MM.1S (cell line): ENCODE results near the gene PLD6.
"Not testable (repeated sequence)": the region's sequence is repeated elsewhere in the genome, so short reads cannot be mapped to it uniquely, and the experiment has no call there.

Experiments used
- DNase-seq: peaks from one replicate; pipeline ENCODE4 v3.0.0-alpha.2; 2015
- H2AFZ ChIP-seq: fragments of 300-600 bp; sonication (generic); 2 replicates; pipeline ENCODE4 v1.6.0; 2016; ENCODE audit warnings: antibody characterized with exemption, low read length
- H3F3A ChIP-seq: fragments of 300-600 bp; sonication (generic); 2 replicates; pipeline ENCODE4 v1.6.1; 2016; ENCODE audit warnings: mild to moderate bottlenecking, antibody characterized with exemption, low read length, moderate library complexity, mixed read lengths; ENCODE audit not compliant: insufficient read depth
- H3K27ac ChIP-seq: fragments of 300-600 bp; sonication (generic); 2 replicates; pipeline ENCODE4 v1.5.1; 2016; ENCODE audit warnings: mild to moderate bottlenecking, low read length
- H3K27me3 ChIP-seq: fragments of 300-600 bp; sonication (generic); replicated peaks from 2 replicates; pipeline ENCODE4 v1.6.0; 2016; ENCODE audit warnings: low read length; ENCODE audit not compliant: insufficient read depth
- H3K36me3 ChIP-seq: fragments of 300-600 bp; sonication (generic); replicated peaks from 2 replicates; pipeline ENCODE4 v1.6.1; 2016; ENCODE audit warnings: mild to moderate bottlenecking, low read length, mixed read lengths; ENCODE audit not compliant: insufficient read depth
- H3K4me1 ChIP-seq: fragments of 300-600 bp; sonication (generic); 2 replicates; pipeline ENCODE4 v1.6.1; 2016; ENCODE audit warnings: low read length, mixed read lengths
- H3K4me2 ChIP-seq: fragments of 300-600 bp; sonication (generic); 2 replicates; pipeline ENCODE4 v1.6.0; 2016; ENCODE audit warnings: low read depth, low read length
- H3K4me3 ChIP-seq: fragments of 300-600 bp; sonication (generic); 2 replicates; pipeline ENCODE4 v1.5.1; 2016; ENCODE audit warnings: low read length, mixed read lengths
- H3K79me2 ChIP-seq: fragments of 300-600 bp; sonication (generic); 2 replicates; pipeline ENCODE4 v1.6.1; 2016; ENCODE audit warnings: mixed run types, low read length, mixed read lengths
- H3K9ac ChIP-seq: fragments of 300-600 bp; sonication (generic); 2 replicates; pipeline ENCODE4 v1.6.1; 2016; ENCODE audit warnings: low read length, mixed read lengths
- H3K9me2 ChIP-seq: fragments of 300-600 bp; sonication (generic); replicated peaks from 2 replicates; pipeline ENCODE4 v1.6.1; 2016; ENCODE audit warnings: mild to moderate bottlenecking, low read length, mixed read lengths; ENCODE audit not compliant: insufficient read depth
- H3K9me3 ChIP-seq: fragments of 300-600 bp; sonication (generic); replicated peaks from 2 replicates; pipeline ENCODE4 v1.6.1; 2016; ENCODE audit warnings: mild to moderate bottlenecking, low read length, mixed read lengths; ENCODE audit not compliant: insufficient read depth
- H4K20me1 ChIP-seq: fragments of 300-600 bp; sonication (generic); 2 replicates; pipeline ENCODE4 v1.6.1; 2016; ENCODE audit warnings: mild to moderate bottlenecking, low read length, moderate library complexity, mixed read lengths; ENCODE audit not compliant: insufficient read depth
- CTCF ChIP-seq: fragments of 300-600 bp; sonication (generic); IDR thresholded peaks from 2 replicates; pipeline ENCODE4 v1.5.1; 2016; ENCODE audit warnings: antibody characterized with exemption, low read length, mixed read lengths
- EZH2 ChIP-seq: fragments of 300-600 bp; sonication (generic); optimal IDR thresholded peaks from 2 replicates; pipeline ENCODE3; 2017; ENCODE audit warnings: low read depth, mild to moderate bottlenecking, antibody characterized with exemption, low read length, mixed read lengths
- EZH2phosphoT487 ChIP-seq: fragments of 300-600 bp; sonication (generic); IDR thresholded peaks from 2 replicates; pipeline ENCODE4 v1.6.1; 2018; ENCODE audit warnings: antibody characterized with exemption, low read length

PLD6 gene

DNA sequence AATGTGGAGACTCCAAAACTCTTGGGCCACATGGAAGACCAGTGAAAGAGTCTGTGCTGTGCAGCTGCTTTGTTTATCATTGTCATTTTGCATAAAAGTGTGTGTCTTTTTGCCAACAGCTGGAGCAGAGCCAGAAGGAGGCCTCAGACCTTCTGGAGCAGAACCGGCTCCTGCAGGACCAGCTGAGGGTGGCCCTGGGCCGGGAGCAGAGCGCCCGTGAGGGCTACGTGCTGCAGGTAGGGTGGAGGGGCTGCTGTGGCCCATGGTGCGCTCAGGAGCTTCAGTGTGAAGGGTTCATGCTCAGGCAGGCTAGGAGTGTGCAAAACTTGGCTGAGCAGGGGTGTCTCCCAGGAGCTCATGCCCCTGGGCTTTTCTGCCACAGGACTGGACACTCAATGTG lies 45.0 kb downstream of the PLD6 start:
- Histone ChIP-seq H3K27ac (no peak overlapping the region), H3K4me2 (no peak overlapping the region), H3K9me3 (no peaks in the 10 kb centered on the region), H3K4me1 (no peaks in the 10 kb centered on the region), H3K9me2 (no peaks in the 10 kb centered on the region), H3K27me3 (no peaks in the 10 kb centered on the region), H3K36me3 (peaks cover 5% of the 10 kb centered on the region; the same call in 1 of the 2 replicates), H4K20me1 (no peaks in the 10 kb centered on the region), H3K9ac (no peak overlapping the region), H3F3A (no peaks in the 10 kb centered on the region), H2AFZ (no peak overlapping the region), H3K4me3 (no peak overlapping the region), H3K79me2 (no peaks in the 10 kb centered on the region)
- no peak for DNase-seq
- TF ChIP-seq EZH2phosphoT487: no peak
- no peak for TF ChIP-seq CTCF
- TF ChIP-seq EZH2: no peak

GRCh38 chr17:17159571-17159970 lies 46.6 kb downstream of the PLD6 start:
- H4K20me1 ChIP-seq: no peaks in the 10 kb centered on the region
- H3K9me3 ChIP-seq: no peaks in the 10 kb centered on the region
- TF ChIP-seq EZH2 (no peak), CTCF (no peak), EZH2phosphoT487 (no peak)
- peaks cover 5% of the 10 kb centered on the region; the same call in 1 of the 2 replicates for H3K36me3 ChIP-seq
- no peak overlapping the region for H2AFZ ChIP-seq
- H3K79me2 ChIP-seq: no peaks in the 10 kb centered on the region
- no peaks in the 10 kb centered on the region for H3K4me1 ChIP-seq
- H3K27ac ChIP-seq: no peak overlapping the region
- no peaks in the 10 kb centered on the region for H3K27me3 ChIP-seq
- H3K4me2 ChIP-seq: no peak overlapping the region
- H3F3A ChIP-seq: no peaks in the 10 kb centered on the region
- no peak for DNase-seq
- no peak overlapping the region for H3K4me3 ChIP-seq
- H3K9me2 ChIP-seq: no peaks in the 10 kb centered on the region
- no peak overlapping the region for H3K9ac ChIP-seq

- not testable (repeated sequence) for H3K36me3 ChIP-seq, H3K4me1 ChIP-seq, H3F3A ChIP-seq, H3K27me3 ChIP-seq, H4K20me1 ChIP-seq, H3K9me3 ChIP-seq, H3K79me2 ChIP-seq, H3K27ac ChIP-seq, H3K4me2 ChIP-seq, H2AFZ ChIP-seq, H3K9me2 ChIP-seq, H3K4me3 ChIP-seq, H3K9ac ChIP-seq, DNase-seq
Measured at GRCh38 chr17:17158506-17158905, 47.6 kb downstream of the PLD6 start.

DNA sequence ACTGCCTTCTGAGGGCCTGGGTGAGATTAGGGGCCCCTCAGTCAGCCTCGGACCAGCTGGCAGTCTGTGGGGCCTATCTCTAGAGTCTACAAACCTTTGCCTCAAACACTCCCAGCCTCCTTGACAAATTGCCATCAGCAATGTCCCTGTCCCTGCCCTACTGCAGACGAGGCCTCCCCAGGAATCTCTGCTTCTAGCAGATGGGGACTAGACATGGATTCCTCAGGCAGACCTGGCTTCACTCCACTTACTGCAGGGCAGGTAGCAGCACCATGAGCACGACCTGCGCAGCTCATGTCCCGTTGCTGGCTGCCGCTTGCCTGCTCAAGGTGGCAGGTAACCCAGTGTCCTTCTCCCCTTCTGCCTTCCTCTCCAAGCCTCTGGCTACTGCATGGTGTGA lies 49.1 kb downstream of the PLD6 start:
- TF ChIP-seq EZH2 (no peak), CTCF (no peak), EZH2phosphoT487 (no peak)
- Histone ChIP-seq H4K20me1 (no peaks in the 10 kb centered on the region), H3F3A (no peaks in the 10 kb centered on the region), H3K9me2 (no peaks in the 10 kb centered on the region), H3K4me1 (no peaks in the 10 kb centered on the region), H3K36me3 (peaks cover 5% of the 10 kb centered on the region; the same call in 1 of the 2 replicates), H3K9me3 (no peaks in the 10 kb centered on the region), H2AFZ (no peak overlapping the region), H3K9ac (no peak overlapping the region), H3K4me3 (no peak overlapping the region), H3K27me3 (no peaks in the 10 kb centered on the region), H3K79me2 (no peaks in the 10 kb centered on the region), H3K27ac (no peak overlapping the region), H3K4me2 (no peak overlapping the region)
- DNase-seq: no peak
